ENCODE data around the gene RPL18.

Gene RPL18

GRCh38 chr19:48606463-48607358 is 12.3 kb downstream of the RPL18 start, which contains the start of gene SPACA4:
SPACA4 (plus strand) TSS chr19:48606742; CDS start chr19:48606979, 237 bp downstream.
- Mint-ChIP-seq H3K27me3 (no peaks in the 10 kb centered on the region), H3K9me3 (no peaks in the 10 kb centered on the region), H3K4me1 (peaks cover 5% of the 10 kb centered on the region), H3K27ac (no peak within 1 kb of the TSS), H3K4me3 (no peak within 1 kb of the TSS), H3K36me3 (no peaks in the 10 kb centered on the region)
- DNase-seq (ENCODE audit: low spot score in 2 of 2) = no peak
- no peak for ATAC-seq (ENCODE audit: low read depth)

GRCh38 chr19:48603850-48604249 is 15.1 kb downstream of the RPL18 start:
- H3K4me3 Mint-ChIP-seq = no peak overlapping the region
- H3K36me3 Mint-ChIP-seq = no peaks in the 10 kb centered on the region
- H3K4me1 Mint-ChIP-seq = peaks cover 3% of the 10 kb centered on the region
- H3K27me3 Mint-ChIP-seq = peaks cover 2% of the 10 kb centered on the region
- DNase-seq (ENCODE audit: low spot score in 2 of 2) = no peak
- H3K9me3 Mint-ChIP-seq = no peaks in the 10 kb centered on the region
- ATAC-seq (ENCODE audit: low read depth) = no peak
- no peak overlapping the region for H3K27ac Mint-ChIP-seq

- DNase-seq (ENCODE audit: low spot score in 2 of 2) = no peak
- Mint-ChIP-seq H3K36me3 (peaks cover 2% of the 10 kb centered on the region), H3K4me1 (peaks cover 3% of the 10 kb centered on the region), H3K4me3 (no peak overlapping the region), H3K9me3 (no peaks in the 10 kb centered on the region), H3K27ac (no peak overlapping the region), H3K27me3 (peaks cover 5% of the 10 kb centered on the region)
- ATAC-seq (ENCODE audit: low read depth) = no peak
Measured at GRCh38 chr19:48603449-48603848, 15.5 kb downstream of the RPL18 start.

GRCh38 chr19:48603001-48603400 is 16.0 kb downstream of the RPL18 start:
- DNase-seq (ENCODE audit: low spot score in 2 of 2) = no peak
- no peak for ATAC-seq (ENCODE audit: low read depth)
- Mint-ChIP-seq H3K4me1 (peaks cover 3% of the 10 kb centered on the region), H3K4me3 (no peak overlapping the region), H3K27ac (no peak overlapping the region), H3K36me3 (peaks cover 2% of the 10 kb centered on the region), H3K27me3 (peaks cover 5% of the 10 kb centered on the region), H3K9me3 (no peaks in the 10 kb centered on the region)

GRCh38 chr19:48600679-48601417 is 18.1 kb downstream of the RPL18 start:
- Mint-ChIP-seq H3K36me3 (peaks cover 2% of the 10 kb centered on the region), H3K9me3 (no peaks in the 10 kb centered on the region), H3K27ac (no peak overlapping the region), H3K4me1 (peaks cover 6% of the 10 kb centered on the region), H3K4me3 (no peak overlapping the region), H3K27me3 (peaks cover 5% of the 10 kb centered on the region)
- DNase-seq (ENCODE audit: low spot score in 2 of 2) (no peak), ATAC-seq (ENCODE audit: low read depth) (no peak)

DNA sequence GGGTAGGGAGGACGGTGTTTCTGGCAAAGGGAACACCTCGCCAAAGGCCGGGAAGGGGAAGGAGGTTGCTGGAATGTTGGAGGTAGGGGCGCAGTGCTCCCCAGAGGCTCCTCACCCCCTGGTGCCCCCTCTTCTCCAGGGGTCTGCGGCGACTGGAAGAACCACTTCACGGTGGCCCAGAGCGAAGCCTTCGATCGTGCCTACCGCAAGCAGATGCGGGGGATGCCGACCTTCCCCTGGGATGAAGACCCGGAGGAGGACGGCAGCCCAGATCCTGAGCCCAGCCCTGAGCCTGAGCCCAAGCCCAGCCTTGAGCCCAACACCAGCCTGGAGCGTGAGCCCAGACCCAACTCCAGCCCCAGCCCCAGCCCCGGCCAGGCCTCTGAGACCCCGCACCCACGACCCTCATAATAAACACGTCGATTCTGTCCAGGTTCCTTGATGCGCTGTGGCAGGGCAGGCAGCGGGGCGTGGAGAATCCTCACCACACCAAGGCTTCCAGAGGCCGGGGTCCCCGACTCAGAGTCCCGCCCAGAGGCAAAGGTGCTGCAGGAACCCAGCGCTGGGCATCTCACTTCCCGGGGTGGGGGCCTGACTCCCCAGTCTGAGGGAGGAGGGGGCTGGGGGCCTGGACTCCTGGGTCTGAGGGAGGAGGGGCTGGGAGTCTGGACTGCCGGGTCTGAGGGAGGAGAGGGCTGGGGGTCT is 19.8 kb downstream of the RPL18 start:
- peak overlapping the region; percentile 42 for H3K27ac Mint-ChIP-seq
- no peak overlapping the region for H3K4me3 Mint-ChIP-seq
- peaks cover 8% of the 10 kb centered on the region for H3K4me1 Mint-ChIP-seq
- ATAC-seq (ENCODE audit: low read depth) (no peak), DNase-seq (ENCODE audit: low spot score in 2 of 2) (no peak)
- H3K9me3 Mint-ChIP-seq = no peaks in the 10 kb centered on the region
- H3K27me3 Mint-ChIP-seq = peaks cover 5% of the 10 kb centered on the region
- peaks cover 2% of the 10 kb centered on the region for H3K36me3 Mint-ChIP-seq

DNA sequence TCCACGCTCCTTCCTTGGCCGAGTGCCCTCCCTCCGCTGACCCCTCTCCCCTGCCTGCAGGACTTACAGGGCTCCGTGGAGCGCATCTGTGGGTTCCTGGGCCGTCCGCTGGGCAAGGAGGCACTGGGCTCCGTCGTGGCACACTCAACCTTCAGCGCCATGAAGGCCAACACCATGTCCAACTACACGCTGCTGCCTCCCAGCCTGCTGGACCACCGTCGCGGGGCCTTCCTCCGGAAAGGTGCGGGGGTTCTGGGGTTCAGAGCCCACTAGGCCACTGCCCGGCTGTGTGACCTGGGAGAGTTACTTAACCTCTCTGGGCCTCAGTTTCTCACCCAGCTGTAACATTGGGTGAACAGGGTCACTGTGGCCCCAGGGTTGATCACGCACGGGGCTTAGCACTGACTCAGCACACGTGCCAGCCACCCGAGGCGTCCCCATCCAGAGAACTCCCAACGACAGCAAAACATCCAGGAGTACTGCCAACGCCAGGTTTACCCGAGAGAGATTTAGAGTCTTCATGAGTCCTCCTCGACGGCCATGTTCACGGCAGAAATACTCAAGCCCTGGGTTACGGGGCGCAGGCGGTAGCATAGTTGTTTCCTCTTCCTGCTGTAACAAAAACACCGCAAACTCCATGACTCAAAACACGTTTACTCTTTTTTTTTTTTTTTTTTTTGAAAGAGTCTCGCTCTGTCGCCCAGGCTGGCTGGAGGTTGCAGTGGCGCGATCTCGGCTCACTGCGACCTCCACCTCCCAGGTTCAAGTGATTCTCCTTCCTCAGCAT is 22.1 kb downstream of the RPL18 start:
- H3K27ac Mint-ChIP-seq = peak overlapping the region; percentile 76
- H3K4me3 Mint-ChIP-seq = peak overlapping the region; percentile 68
- DNase-seq (ENCODE audit: low spot score in 2 of 2) = peak in 1 of 2 donors; percentile 44
- no peaks in the 10 kb centered on the region for H3K9me3 Mint-ChIP-seq
- peaks cover 5% of the 10 kb centered on the region for H3K27me3 Mint-ChIP-seq
- peaks cover 2% of the 10 kb centered on the region for H3K36me3 Mint-ChIP-seq
- peak; percentile 95 for ATAC-seq (ENCODE audit: low read depth)
- H3K4me1 Mint-ChIP-seq = peaks cover 11% of the 10 kb centered on the region

DNA sequence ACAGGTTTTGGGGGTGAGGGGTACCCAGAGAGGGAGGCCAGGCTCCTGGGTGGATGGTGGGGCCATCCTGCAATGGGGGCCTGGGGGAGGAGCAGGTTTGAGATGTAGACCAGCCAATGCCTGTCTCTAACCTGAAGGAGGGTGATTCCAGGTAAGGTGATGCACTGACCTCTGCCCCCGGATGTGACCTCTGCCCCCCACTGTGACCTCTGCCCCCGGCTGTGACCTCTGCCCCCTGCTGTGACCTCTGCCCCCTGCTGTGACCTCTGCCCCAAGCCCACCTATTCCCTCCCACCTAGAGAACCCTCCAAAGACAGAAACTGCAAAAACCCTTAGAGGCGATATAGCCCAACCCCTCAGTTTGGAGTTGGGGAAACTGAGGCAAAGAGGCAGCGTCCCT is 22.7 kb downstream of the RPL18 start:
- H3K36me3 Mint-ChIP-seq = peaks cover 2% of the 10 kb centered on the region
- H3K9me3 Mint-ChIP-seq = no peaks in the 10 kb centered on the region
- no peak overlapping the region for H3K4me3 Mint-ChIP-seq
- H3K27me3 Mint-ChIP-seq = peaks cover 5% of the 10 kb centered on the region
- H3K27ac Mint-ChIP-seq = no peak overlapping the region
- DNase-seq (ENCODE audit: low spot score in 2 of 2) (no peak), ATAC-seq (ENCODE audit: low read depth) (no peak)
- H3K4me1 Mint-ChIP-seq = peaks cover 13% of the 10 kb centered on the region

GRCh38 chr19:48595833-48596232 is 23.1 kb downstream of the RPL18 start:
- peaks cover 5% of the 10 kb centered on the region for H3K27me3 Mint-ChIP-seq
- H3K27ac Mint-ChIP-seq = no peak overlapping the region
- ATAC-seq (ENCODE audit: low read depth) = no peak
- H3K9me3 Mint-ChIP-seq = no peaks in the 10 kb centered on the region
- DNase-seq (ENCODE audit: low spot score in 2 of 2) = no peak
- no peak overlapping the region for H3K4me3 Mint-ChIP-seq
- H3K36me3 Mint-ChIP-seq = peaks cover 2% of the 10 kb centered on the region
- peaks cover 13% of the 10 kb centered on the region for H3K4me1 Mint-ChIP-seq

DNA sequence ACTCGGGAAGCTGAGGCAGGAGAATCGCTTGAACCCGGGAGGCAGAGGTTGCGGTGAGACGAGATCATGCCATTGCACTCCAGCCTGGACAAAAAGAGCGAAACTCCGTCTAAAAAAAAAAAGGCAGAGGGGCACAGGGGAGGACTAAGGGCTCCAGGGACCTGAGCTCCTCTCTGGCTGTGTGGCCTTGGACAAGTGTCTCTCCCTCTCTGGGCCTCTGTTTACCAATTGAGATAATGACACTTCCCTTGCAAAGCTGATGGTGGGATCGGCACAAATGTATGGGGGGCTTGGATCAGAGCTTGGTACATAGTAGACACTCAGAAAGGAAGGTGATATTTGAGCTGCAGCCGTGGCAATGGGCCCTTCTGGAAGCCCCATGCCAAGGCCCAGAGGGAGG is 23.8 kb downstream of the RPL18 start:
- DNase-seq (ENCODE audit: low spot score in 2 of 2) = no peak
- H3K4me1 Mint-ChIP-seq = peaks cover 13% of the 10 kb centered on the region
- ATAC-seq (ENCODE audit: low read depth) = no peak
- H3K9me3 Mint-ChIP-seq = no peaks in the 10 kb centered on the region
- H3K36me3 Mint-ChIP-seq = peaks cover 2% of the 10 kb centered on the region
- H3K27ac Mint-ChIP-seq = no peak overlapping the region
- peaks cover 5% of the 10 kb centered on the region for H3K27me3 Mint-ChIP-seq
- H3K4me3 Mint-ChIP-seq = peak overlapping the region; percentile 30

DNA sequence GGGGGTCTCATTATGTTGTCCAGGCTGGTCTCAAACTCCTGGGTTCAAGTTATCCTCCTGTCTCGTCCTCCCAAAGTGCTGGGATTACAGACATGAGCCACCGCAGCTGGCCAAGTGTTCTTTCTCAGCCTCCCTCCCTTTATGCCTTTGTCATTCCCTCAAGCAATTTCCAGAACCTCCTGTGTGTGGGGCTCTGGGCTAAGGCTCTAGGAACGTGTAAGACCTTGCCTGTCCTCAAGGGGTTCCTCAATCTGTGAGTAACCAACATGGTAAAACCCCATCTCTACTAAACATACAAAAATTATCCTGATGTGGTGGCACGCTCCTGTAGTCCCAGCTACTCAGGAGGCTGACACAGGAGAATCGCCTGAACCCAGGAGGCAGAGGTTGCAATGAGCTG is 28.0 kb downstream of the RPL18 start:
- H3K27me3 Mint-ChIP-seq = peaks cover 3% of the 10 kb centered on the region
- peak overlapping the region; percentile 5 for H3K4me3 Mint-ChIP-seq
- H3K4me1 Mint-ChIP-seq = peaks cover 17% of the 10 kb centered on the region
- DNase-seq (ENCODE audit: low spot score in 2 of 2) (no peak), ATAC-seq (ENCODE audit: low read depth) (no peak)
- H3K9me3 Mint-ChIP-seq = peaks cover 2% of the 10 kb centered on the region
- no peak overlapping the region for H3K27ac Mint-ChIP-seq
- no peaks in the 10 kb centered on the region for H3K36me3 Mint-ChIP-seq

- peaks cover 6% of the 10 kb centered on the region for H3K27me3 Mint-ChIP-seq
- H3K9me3 Mint-ChIP-seq = peaks cover 5% of the 10 kb centered on the region
- peaks cover 19% of the 10 kb centered on the region for H3K4me1 Mint-ChIP-seq
- ATAC-seq (ENCODE audit: low read depth) = peak; percentile 91
- DNase-seq (ENCODE audit: low spot score in 2 of 2) = peak; percentile 88 to 94
- H3K36me3 Mint-ChIP-seq = peaks cover 4% of the 10 kb centered on the region
- peak overlapping the region; percentile 71 for H3K27ac Mint-ChIP-seq
- H3K4me3 Mint-ChIP-seq = peak overlapping the region; percentile 89
Measured at GRCh38 chr19:48588670-48589401, 30.1 kb downstream of the RPL18 start.

DNA sequence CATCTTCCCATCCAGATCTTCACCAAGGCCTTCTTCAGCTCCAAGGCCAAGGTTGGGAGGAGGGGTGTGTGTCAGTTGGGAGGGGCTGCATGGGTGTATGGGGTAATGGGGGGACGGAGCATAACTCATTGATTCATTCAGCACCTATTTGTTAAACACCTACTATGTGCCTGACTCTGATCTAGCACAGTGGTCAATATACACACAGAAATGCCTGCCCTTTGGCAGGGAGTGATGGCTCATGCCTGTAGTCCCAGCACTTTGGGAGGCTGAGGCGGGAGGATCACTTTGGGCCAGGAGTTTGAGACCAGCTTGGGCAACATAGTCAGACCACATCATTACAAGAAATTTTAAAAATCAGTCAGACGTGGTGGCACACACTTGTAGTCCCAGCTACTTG is 31.6 kb downstream of the RPL18 start:
- Mint-ChIP-seq H3K27me3 (peaks cover 6% of the 10 kb centered on the region), H3K36me3 (peaks cover 4% of the 10 kb centered on the region), H3K4me1 (peaks cover 16% of the 10 kb centered on the region), H3K27ac (no peak overlapping the region), H3K9me3 (peaks cover 5% of the 10 kb centered on the region), H3K4me3 (no peak overlapping the region)
- DNase-seq (ENCODE audit: low spot score in 2 of 2) (no peak), ATAC-seq (ENCODE audit: low read depth) (no peak)

Measured in memory B cell (primary cell).